Inflammatory macrophage (primary cell): ENCODE results near the gene CFAP210.
"Not testable (repeated sequence)": the region's sequence is repeated elsewhere in the genome, so short reads cannot be mapped to it uniquely, and the experiment has no call there.

ENCODE experiments used
- DNase-seq, 2 donors: peaks; one replicate each; pipeline ENCODE4 v3.0.0-alpha.2; 2020 to 2022

CFAP210 gene

GRCh38 chr2:169613876-169614275 is 80.3 kb downstream of the CFAP210 start:
- DNase-seq, result no peak

GRCh38 chr2:169609264-169609663 is 84.9 kb downstream of the CFAP210 start:
- no peak for DNase-seq

- DNase-seq, result no peak
Measured at GRCh38 chr2:169599568-169599967, 94.6 kb downstream of the CFAP210 start.

GRCh38 chr2:169598982-169599381 is 95.2 kb downstream of the CFAP210 start:
- DNase-seq, result no peak

GRCh38 chr2:169596546-169596945 is 97.7 kb downstream of the CFAP210 start:
- DNase-seq, result not testable (repeated sequence)
